Measurements from ENCODE around the gene RPGR.
A peak's percentile ranks its signal among the peaks of the same experiment; 100 is the strongest.

RPGR gene

GRCh38 chrX:38327007-38327774 is at the start of gene RPGR:
RPGR (minus strand) TSS chrX:38327509; CDS start chrX:38327367, 142 bp downstream.
- DNase-seq, result peak; percentile 96

- no peak for DNase-seq
Measured at GRCh38 chrX:38376747-38377146, 49.4 kb upstream of the RPGR start.

- peak; percentile 6 for DNase-seq
Measured at GRCh38 chrX:38375891-38376290, 48.6 kb upstream of the RPGR start.

- no peak for DNase-seq
Measured at GRCh38 chrX:38374431-38374830, 47.1 kb upstream of the RPGR start.

- DNase-seq, result no peak
Measured at GRCh38 chrX:38371641-38372040, 44.3 kb upstream of the RPGR start.

GRCh38 chrX:38368774-38369173 is 41.5 kb upstream of the RPGR start:
- DNase-seq, result no peak

GRCh38 chrX:38365954-38366353 is 38.6 kb upstream of the RPGR start:
- no peak for DNase-seq

- no peak for DNase-seq
Measured at GRCh38 chrX:38363046-38363445, 35.7 kb upstream of the RPGR start.

- peak; percentile 4 for DNase-seq
Measured at GRCh38 chrX:38357747-38358673, 30.7 kb upstream of the RPGR start.

- DNase-seq, result no peak
Measured at GRCh38 chrX:38356401-38356800, 29.1 kb upstream of the RPGR start.

- DNase-seq, result no peak
Measured at GRCh38 chrX:38352362-38352761, 25.1 kb upstream of the RPGR start, which contains the start of gene OTC. OTC (plus strand) TSS chrX:38352604; CDS start chrX:38352697, 93 bp downstream.

- no peak for DNase-seq
Measured at GRCh38 chrX:38351346-38351745, 24.0 kb upstream of the RPGR start.

- no peak for DNase-seq
Measured at GRCh38 chrX:38347136-38347535, 19.8 kb upstream of the RPGR start.

GRCh38 chrX:38346150-38346549 is 18.8 kb upstream of the RPGR start:
- no peak for DNase-seq

GRCh38 chrX:38342853-38343778 is 15.8 kb upstream of the RPGR start:
- DNase-seq, result no peak

GRCh38 chrX:38341442-38341841 is 14.1 kb upstream of the RPGR start:
- no peak for DNase-seq

- DNase-seq, result no peak
Measured at GRCh38 chrX:38336538-38337240, 9.4 kb upstream of the RPGR start.

- DNase-seq, result peak; percentile 32
Measured at GRCh38 chrX:38335382-38335781, 8.1 kb upstream of the RPGR start.

- DNase-seq, result no peak
Measured at GRCh38 chrX:38332505-38332904, 5.2 kb upstream of the RPGR start.

- DNase-seq, result no peak
Measured at GRCh38 chrX:38327775-38328081, 419 bp upstream of the RPGR start.

GRCh38 chrX:38326086-38326485 is 1.2 kb downstream of the RPGR start:
- no peak for DNase-seq

- DNase-seq, result no peak
Measured at GRCh38 chrX:38320819-38321218, 6.5 kb downstream of the RPGR start.

Data from eye (tissue), 1 donor.